HEK293T (cell line): ENCODE data around the gene MAEA.
"Not testable (repeated sequence)": the region's sequence is repeated elsewhere in the genome, so short reads cannot be mapped to it uniquely, and the experiment has no call there.

ENCODE experiments used
- ARNT ChIP-seq: fragments of 450-650 bp; IDR thresholded peaks from 2 replicates; pipeline ENCODE4 v1.6.1; 2017; ENCODE audit warnings: mild to moderate bottlenecking
- BHLHE40 ChIP-seq: fragments of 450-650 bp; IDR thresholded peaks from 2 replicates; pipeline ENCODE4 v1.6.1; 2016; ENCODE audit warnings: mild to moderate bottlenecking, moderate library complexity, borderline replicate concordance
- FOXA1 ChIP-seq: fragments of 450-650 bp; IDR thresholded peaks from 2 replicates; pipeline ENCODE4 v1.6.1; 2016; ENCODE audit warnings: mild to moderate bottlenecking
- FOXK2 ChIP-seq: fragments of 450-650 bp; IDR thresholded peaks from 2 replicates; pipeline ENCODE4 v1.6.1; 2016; ENCODE audit warnings: mild to moderate bottlenecking
- FOXM1 ChIP-seq: fragments of 450-650 bp; IDR thresholded peaks from 2 replicates; pipeline ENCODE4 v1.6.1; 2017; ENCODE audit warnings: mild to moderate bottlenecking, borderline replicate concordance
- HDGF ChIP-seq: fragments of 450-650 bp; IDR thresholded peaks from 2 replicates; pipeline ENCODE4 v1.6.1; 2017; ENCODE audit warnings: antibody characterized with exemption, borderline replicate concordance
- SP1 ChIP-seq: fragments of 450-650 bp; IDR thresholded peaks from 2 replicates; pipeline ENCODE4 v1.6.1; 2017
- SUZ12 ChIP-seq: fragments of 450-650 bp; IDR thresholded peaks from 2 replicates; pipeline ENCODE4 v1.6.1; 2016; ENCODE audit warnings: mild to moderate bottlenecking
- TARDBP ChIP-seq: fragments of 450-650 bp; IDR thresholded peaks from 2 replicates; pipeline ENCODE4 v1.6.1; 2016

GRCh38 chr4:1292703-1293011 is 3.0 kb downstream of the MAEA start:
- not testable (repeated sequence) for TF ChIP-seq BHLHE40, ARNT, TARDBP, FOXM1, FOXK2, FOXA1, SUZ12, HDGF, SP1
